Lung (tissue), 12 donors: ENCODE measurements around the gene FAM118A. TPM values are rescaled to one million over a fixed set of nuclear protein-coding genes. Genes with fewer than 3 reads are reported as not detected.
A peak's percentile ranks its signal among the peaks of the same experiment; 100 is the strongest.
"Not testable (repeated sequence)": the region's sequence is repeated elsewhere in the genome, so short reads cannot be mapped to it uniquely, and the experiment has no call there.

ENCODE experiments used
- ATAC-seq: fragments of 200-7000 bp; cut with Tn5 transposase; one replicate; pipeline ENCODE4 v1.9.1; 2020; ENCODE audit warnings: moderate number of reproducible peaks; ENCODE audit not compliant: insufficient read depth, low FRiP score
- DNase-seq, 3 donors: peaks; one replicate each; pipeline ENCODE4 v3.0.0-alpha.2; 2013 to 2017
- H3K27ac ChIP-seq, 2 donors: one replicate each; pipeline ENCODE4 v1.5.1; 2013; ENCODE audit warnings: mild to moderate bottlenecking in 2 of 2, moderate library complexity in 2 of 2, control low read depth in 1 of 2, inconsistent platforms in 1 of 2, low read depth in 1 of 2, low read length in 1 of 2
- H3K27me3 ChIP-seq, 3 donors: one replicate each; pipeline ENCODE4 v1.5.1; 2013; ENCODE audit warnings: low read length in 2 of 3; ENCODE audit not compliant: control insufficient read depth in 3 of 3, insufficient read depth in 3 of 3
- H3K36me3 ChIP-seq, 4 donors: one replicate each; pipeline ENCODE4 v1.5.1; 2013; ENCODE audit warnings: low read length in 4 of 4, mild to moderate bottlenecking in 1 of 4, moderate library complexity in 1 of 4; ENCODE audit not compliant: control insufficient read depth in 4 of 4, insufficient read depth in 4 of 4
- H3K4me1 ChIP-seq, 5 donors: one replicate each; pipeline ENCODE4 v1.5.1; 2013; ENCODE audit warnings: low read length in 5 of 5, mild to moderate bottlenecking in 2 of 5, moderate library complexity in 1 of 5; ENCODE audit not compliant: control insufficient read depth in 5 of 5, insufficient read depth in 5 of 5
- H3K4me3 ChIP-seq: one replicate; pipeline ENCODE4 v1.5.1; 2013; ENCODE audit warnings: mild to moderate bottlenecking, control low read depth, moderate library complexity
- H3K9ac ChIP-seq, 2 donors: one replicate each; pipeline ENCODE4 v1.5.1; 2013; ENCODE audit warnings: low read length in 2 of 2, control low read depth in 1 of 2; ENCODE audit not compliant: insufficient read depth in 1 of 2
- H3K9me3 ChIP-seq, 4 donors: one replicate each; pipeline ENCODE4 v1.5.1; 2013; ENCODE audit warnings: low read length in 3 of 4, mild to moderate bottlenecking in 1 of 4, moderate library complexity in 1 of 4; ENCODE audit not compliant: control insufficient read depth in 4 of 4, insufficient read depth in 3 of 4
- WGBS, 2 donors: extraction: QIAGEN DNeasy Blood & Tissue Kit; methylation state at CpG; one replicate each; pipeline ENCODE4 v1.1.7; 2013; 5-methylcytosine and 5-hydroxymethylcytosine counted together
- polyA plus RNA-seq, 2 donors: library from polyadenylated mRNA; stranded (reverse); fragments of 200-250 nt; gene quantifications; one replicate each; pipeline ENCODE4 v1.2.1, GENCODE V29; 2013
- total RNA-seq, 2 donors: library from RNA; depleted of rRNA in 1 of 2; stranded (reverse); fragments of >200 nt in 1 of 2; gene quantifications; one replicate each; pipeline ENCODE4 v1.2.1, GENCODE V29; 2014 to 2021
- TF ChIP-seq, protein P1 (sequence below): IDR thresholded peaks from 2 replicates; pipeline ENCODE4 v1.5.1; 2012; ENCODE audit warnings: mild to moderate bottlenecking; ENCODE audit errors: control extremely low read depth, extremely low read depth
- donor health status: control.
- donor health status: control.
- donor health status: Bipolar disorder and iron deficiency.
- donor health status: healthy.
- donor health status: DM: yes; HTN: yes; CAD: no.

Gene FAM118A
- total and polyA plus RNA-seq, 4 donors = 12.0 to 71.8 (median 28.4) TPM

DNA sequence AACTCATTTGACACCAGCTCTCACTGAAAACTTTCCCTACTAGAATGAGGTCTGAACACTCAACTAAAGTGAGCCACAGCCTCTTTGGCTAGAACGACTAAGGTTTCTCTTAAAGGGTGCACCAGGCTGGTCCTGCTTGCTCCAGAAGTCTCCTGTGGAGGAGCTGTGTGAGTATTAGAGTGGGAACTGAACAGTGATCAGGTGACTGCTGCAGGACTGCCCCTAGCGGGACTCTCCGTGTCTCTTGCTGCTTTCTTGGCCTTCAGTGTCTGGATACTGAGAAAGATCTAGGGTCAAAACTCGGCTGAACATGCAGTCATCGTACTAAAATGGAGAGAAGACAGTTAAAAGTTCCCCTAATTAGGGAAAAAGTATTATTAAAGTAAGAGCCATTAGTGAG lies 34.6 kb downstream of the FAM118A start:
- Histone ChIP-seq H3K9ac (no peak overlapping the region), H3K36me3 (peaks cover 0 to 20% (median 11%) of the 10 kb centered on the region in 4 donors), H3K4me3 (no peak overlapping the region), H3K4me1 (no peaks in the 10 kb centered on the region), H3K27me3 (no peaks in the 10 kb centered on the region), H3K9me3 (no peaks in the 10 kb centered on the region), H3K27ac (no peak overlapping the region)
- TF ChIP-seq, protein P1, sequence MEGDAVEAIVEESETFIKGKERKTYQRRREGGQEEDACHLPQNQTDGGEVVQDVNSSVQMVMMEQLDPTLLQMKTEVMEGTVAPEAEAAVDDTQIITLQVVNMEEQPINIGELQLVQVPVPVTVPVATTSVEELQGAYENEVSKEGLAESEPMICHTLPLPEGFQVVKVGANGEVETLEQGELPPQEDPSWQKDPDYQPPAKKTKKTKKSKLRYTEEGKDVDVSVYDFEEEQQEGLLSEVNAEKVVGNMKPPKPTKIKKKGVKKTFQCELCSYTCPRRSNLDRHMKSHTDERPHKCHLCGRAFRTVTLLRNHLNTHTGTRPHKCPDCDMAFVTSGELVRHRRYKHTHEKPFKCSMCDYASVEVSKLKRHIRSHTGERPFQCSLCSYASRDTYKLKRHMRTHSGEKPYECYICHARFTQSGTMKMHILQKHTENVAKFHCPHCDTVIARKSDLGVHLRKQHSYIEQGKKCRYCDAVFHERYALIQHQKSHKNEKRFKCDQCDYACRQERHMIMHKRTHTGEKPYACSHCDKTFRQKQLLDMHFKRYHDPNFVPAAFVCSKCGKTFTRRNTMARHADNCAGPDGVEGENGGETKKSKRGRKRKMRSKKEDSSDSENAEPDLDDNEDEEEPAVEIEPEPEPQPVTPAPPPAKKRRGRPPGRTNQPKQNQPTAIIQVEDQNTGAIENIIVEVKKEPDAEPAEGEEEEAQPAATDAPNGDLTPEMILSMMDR = no peak
- ATAC-seq = no peak
- WGBS, 2 donors = 67 to 73% methylated on average over 5 of the region's 5 CpGs
- DNase-seq = peak in 2 of 3 donors; percentile 20 to 28

DNA sequence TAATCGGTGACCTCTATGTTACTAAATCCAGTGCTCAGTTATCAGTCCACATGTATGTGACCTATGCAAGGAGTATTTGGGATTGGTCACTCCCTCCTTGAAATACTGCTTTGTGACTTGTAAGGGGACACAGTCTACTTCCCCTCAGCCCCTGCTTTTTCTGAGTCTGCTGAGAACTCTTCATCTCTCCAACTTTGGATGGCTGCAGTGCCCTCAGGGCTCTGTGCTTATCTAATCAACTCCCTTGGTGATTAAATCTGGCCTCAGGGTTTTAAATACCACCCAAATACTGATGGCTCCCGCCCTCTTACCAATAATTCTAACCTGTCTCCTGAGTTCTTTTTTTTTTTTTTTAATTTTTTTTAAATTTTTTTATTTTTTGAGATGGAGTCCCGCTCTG lies 40.2 kb downstream of the FAM118A start:
- Histone ChIP-seq H3K4me3 (no peak overlapping the region), H3K27me3 (no peaks in the 10 kb centered on the region), H3K4me1 (no peaks in the 10 kb centered on the region), H3K36me3 (peaks cover 0 to 6% (median 1%) of the 10 kb centered on the region in 4 donors), H3K9ac (no peak overlapping the region), H3K27ac (no peak overlapping the region), H3K9me3 (no peaks in the 10 kb centered on the region)
- DNase-seq (no peak), ATAC-seq (no peak)
- WGBS, 2 donors = 97 to 99% methylated on average over 3 of the region's 3 CpGs
- TF ChIP-seq, protein P1 = no peak

DNA sequence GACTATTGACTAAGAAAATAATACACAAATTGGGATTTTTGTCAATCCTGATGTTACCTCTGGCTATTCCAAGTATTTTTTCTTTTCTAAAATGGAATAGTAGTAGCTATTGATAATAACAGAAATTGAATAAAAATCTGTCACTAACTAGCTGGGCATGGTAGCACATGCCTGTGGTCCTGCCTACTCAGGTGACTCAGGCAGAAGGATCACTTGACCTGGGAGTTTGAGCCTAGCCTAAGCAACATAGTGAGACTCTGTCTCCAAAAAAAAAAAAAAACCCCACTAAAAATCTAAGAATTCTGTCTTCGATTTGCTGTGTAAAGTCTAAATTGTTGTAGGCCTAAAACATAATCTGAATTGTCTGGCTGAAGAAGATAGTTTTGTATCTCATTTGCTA lies 42.2 kb downstream of the FAM118A start:
- Histone ChIP-seq H3K9ac (no peak overlapping the region), H3K27me3 (no peaks in the 10 kb centered on the region), H3K27ac (no peak overlapping the region), H3K36me3 (peaks cover 0 to 2% (median 0%) of the 10 kb centered on the region in 4 donors), H3K4me1 (no peaks in the 10 kb centered on the region), H3K9me3 (no peaks in the 10 kb centered on the region), H3K4me3 (no peak overlapping the region)
- WGBS, 2 donors = 94 to 100% methylated on average over 1 of the region's 1 CpG
- DNase-seq (no peak), ATAC-seq (no peak)
- TF ChIP-seq, protein P1 = no peak

DNA sequence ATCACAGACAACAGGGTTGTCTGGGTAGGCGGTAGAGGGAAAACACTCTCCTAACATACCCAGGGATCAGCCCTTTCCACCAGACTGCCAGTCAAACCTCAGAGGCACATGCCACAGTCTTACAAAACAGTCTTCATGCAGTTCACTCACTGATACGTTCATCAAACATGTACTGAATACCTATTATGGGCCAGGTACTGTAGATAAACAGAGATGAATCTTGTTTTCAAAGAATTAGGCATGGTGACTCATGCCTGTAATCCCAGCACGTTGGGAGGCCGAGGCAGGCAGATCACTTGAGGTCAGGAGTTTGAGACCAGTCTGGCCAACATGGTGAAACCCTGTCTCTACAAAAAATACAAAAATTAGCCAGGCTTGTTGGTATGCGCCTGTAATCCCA lies 43.0 kb downstream of the FAM118A start:
- DNase-seq, H3K27ac ChIP-seq, H3K4me3 ChIP-seq, H3K9me3 ChIP-seq, ATAC-seq, H3K9ac ChIP-seq, H3K36me3 ChIP-seq, H3K4me1 ChIP-seq, H3K27me3 ChIP-seq: not testable (repeated sequence)
- WGBS, 2 donors = 85 to 88% methylated on average over 5 of the region's 5 CpGs
